Smooth muscle cell (in vitro differentiated cells): ENCODE results near the gene NXPE3. TPM values are rescaled to one million over a fixed set of nuclear protein-coding genes. Genes with fewer than 3 reads are reported as not detected.

Experiments used
- DNase-seq: peaks from one replicate; lab custom pipeline; 2025; ENCODE audit not compliant: unreplicated experiment; lab: John Stamatoyannopoulos, UW
- H2AFZ ChIP-seq: fragments of 200-600 bp; sonication (generic); 2 replicates; pipeline ENCODE4 v1.6.0; 2016; ENCODE audit warnings: antibody characterized with exemption, low read depth, mild to moderate bottlenecking
- H3F3A ChIP-seq: fragments of 200-600 bp; sonication (generic); 2 replicates; pipeline ENCODE4 v1.6.0; 2017; ENCODE audit warnings: antibody characterized with exemption, low read depth
- H3K27ac ChIP-seq: fragments of 200-600 bp; sonication (generic); 2 replicates; pipeline ENCODE4 v1.5.1; 2016; ENCODE audit warnings: low read depth, mild to moderate bottlenecking
- H3K27me3 ChIP-seq: fragments of 200-600 bp; sonication (generic); 2 replicates; pipeline ENCODE4 v1.6.1; 2016; ENCODE audit warnings: low read depth, mild to moderate bottlenecking
- H3K36me3 ChIP-seq: fragments of 200-600 bp; sonication (generic); 2 replicates; pipeline ENCODE4 v1.5.1; 2016; ENCODE audit warnings: low read depth
- H3K4me1 ChIP-seq: fragments of 200-600 bp; sonication (generic); 2 replicates; pipeline ENCODE4 v1.5.1; 2016; ENCODE audit warnings: low read depth
- H3K4me2 ChIP-seq: fragments of 200-600 bp; sonication (generic); 2 replicates; pipeline ENCODE4 v1.6.0; 2016; ENCODE audit warnings: mild to moderate bottlenecking
- H3K4me3 ChIP-seq: fragments of 200-600 bp; sonication (generic); 2 replicates; pipeline ENCODE4 v1.5.1; 2016; ENCODE audit warnings: mild to moderate bottlenecking
- H3K79me2 ChIP-seq: fragments of 200-600 bp; sonication (generic); 2 replicates; pipeline ENCODE4 v1.6.0; 2016; ENCODE audit warnings: low read depth, mild to moderate bottlenecking
- H3K9ac ChIP-seq: fragments of 200-600 bp; sonication (generic); 2 replicates; pipeline ENCODE4 v1.6.0; 2016; ENCODE audit warnings: low read depth
- H3K9me3 ChIP-seq: fragments of 200-600 bp; sonication (generic); replicated peaks from 2 replicates; pipeline ENCODE4 v1.5.1; 2016; ENCODE audit warnings: low read depth
- H4K20me1 ChIP-seq: fragments of 200-600 bp; sonication (generic); 2 replicates; pipeline ENCODE4 v1.6.0; 2016; ENCODE audit warnings: low read depth
- WGBS: methylation state at CpG from one replicate; pipeline ENCODE4 v1.1.7; 2016; ENCODE audit warnings: low lambda C conversion rate; 5-methylcytosine and 5-hydroxymethylcytosine counted together
- polyA plus RNA-seq: library from polyadenylated mRNA; unstranded; fragments of >200 nt; fragmentation: Nextera tagmentation; extraction: Ambion mirVana; gene quantifications from 2 replicates; pipeline ENCODE4 v1.2.1, GENCODE V29; 2016
- total RNA-seq: library from RNA; depleted of rRNA; stranded (reverse); fragments of >200 nt; gene quantifications from 2 replicates; pipeline ENCODE4 v1.2.3, GENCODE V29; 2014
- TF ChIP-seq, protein P1 (sequence below): fragments of 200-600 bp; sonication (generic); IDR thresholded peaks from 2 replicates; pipeline ENCODE4 v1.5.1; 2017; ENCODE audit warnings: borderline replicate concordance, mild to moderate bottlenecking, antibody characterized with exemption; ENCODE audit not compliant: insufficient read depth, poor library complexity, severe bottlenecking

Gene NXPE3
- total and polyA plus RNA-seq, 2 experiments from 2014 or later: 7.0 to 8.6 TPM

DNA sequence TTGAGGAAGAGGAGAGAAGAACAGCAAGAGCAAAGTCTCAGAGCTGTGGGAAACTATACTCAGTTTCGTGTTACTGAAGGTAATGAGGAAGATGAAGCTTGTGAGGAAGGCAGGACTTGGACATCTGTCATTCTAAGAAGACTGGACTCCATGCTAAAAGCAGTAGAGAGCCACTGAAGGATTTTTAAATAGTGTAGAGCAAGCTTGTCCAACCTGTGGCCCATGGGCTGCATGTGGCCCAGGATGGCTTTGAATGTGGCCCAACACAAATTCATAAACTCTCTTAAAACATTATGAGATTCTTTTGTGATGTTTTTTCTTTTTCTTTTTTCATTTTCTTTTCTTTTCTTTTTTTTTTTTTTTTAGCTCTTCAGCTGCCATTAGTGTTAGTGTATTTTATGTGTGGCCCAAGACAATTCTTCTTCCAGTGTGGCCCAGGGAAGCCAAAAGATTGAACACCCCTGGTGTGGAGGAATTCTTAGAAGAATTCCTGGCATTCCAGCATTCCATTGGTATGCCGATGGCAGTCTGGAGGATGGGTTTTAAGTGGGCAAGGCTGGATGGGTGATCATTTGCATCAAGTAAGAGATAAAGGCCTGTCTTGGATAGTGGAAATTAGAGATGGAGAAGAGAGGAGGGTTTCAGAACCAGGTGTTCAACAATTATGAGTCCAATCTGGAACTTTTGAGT is 63.4 kb downstream of the NXPE3 start:
- Histone ChIP-seq H3K27ac (no peak overlapping the region), H4K20me1 (no peaks in the 10 kb centered on the region), H3K36me3 (no peaks in the 10 kb centered on the region), H3K4me3 (no peak overlapping the region), H3F3A (peaks cover 2% of the 10 kb centered on the region), H3K79me2 (peaks cover 9% of the 10 kb centered on the region), H3K9ac (no peak overlapping the region), H2AFZ (no peak overlapping the region), H3K9me3 (no peaks in the 10 kb centered on the region), H3K4me2 (no peak overlapping the region), H3K4me1 (peaks cover 9% of the 10 kb centered on the region), H3K27me3 (no peaks in the 10 kb centered on the region)
- TF ChIP-seq, protein P1, sequence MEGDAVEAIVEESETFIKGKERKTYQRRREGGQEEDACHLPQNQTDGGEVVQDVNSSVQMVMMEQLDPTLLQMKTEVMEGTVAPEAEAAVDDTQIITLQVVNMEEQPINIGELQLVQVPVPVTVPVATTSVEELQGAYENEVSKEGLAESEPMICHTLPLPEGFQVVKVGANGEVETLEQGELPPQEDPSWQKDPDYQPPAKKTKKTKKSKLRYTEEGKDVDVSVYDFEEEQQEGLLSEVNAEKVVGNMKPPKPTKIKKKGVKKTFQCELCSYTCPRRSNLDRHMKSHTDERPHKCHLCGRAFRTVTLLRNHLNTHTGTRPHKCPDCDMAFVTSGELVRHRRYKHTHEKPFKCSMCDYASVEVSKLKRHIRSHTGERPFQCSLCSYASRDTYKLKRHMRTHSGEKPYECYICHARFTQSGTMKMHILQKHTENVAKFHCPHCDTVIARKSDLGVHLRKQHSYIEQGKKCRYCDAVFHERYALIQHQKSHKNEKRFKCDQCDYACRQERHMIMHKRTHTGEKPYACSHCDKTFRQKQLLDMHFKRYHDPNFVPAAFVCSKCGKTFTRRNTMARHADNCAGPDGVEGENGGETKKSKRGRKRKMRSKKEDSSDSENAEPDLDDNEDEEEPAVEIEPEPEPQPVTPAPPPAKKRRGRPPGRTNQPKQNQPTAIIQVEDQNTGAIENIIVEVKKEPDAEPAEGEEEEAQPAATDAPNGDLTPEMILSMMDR: no peak
- 52% methylated on average over 2 of the region's 2 CpGs for WGBS
- DNase-seq: no peak

DNA sequence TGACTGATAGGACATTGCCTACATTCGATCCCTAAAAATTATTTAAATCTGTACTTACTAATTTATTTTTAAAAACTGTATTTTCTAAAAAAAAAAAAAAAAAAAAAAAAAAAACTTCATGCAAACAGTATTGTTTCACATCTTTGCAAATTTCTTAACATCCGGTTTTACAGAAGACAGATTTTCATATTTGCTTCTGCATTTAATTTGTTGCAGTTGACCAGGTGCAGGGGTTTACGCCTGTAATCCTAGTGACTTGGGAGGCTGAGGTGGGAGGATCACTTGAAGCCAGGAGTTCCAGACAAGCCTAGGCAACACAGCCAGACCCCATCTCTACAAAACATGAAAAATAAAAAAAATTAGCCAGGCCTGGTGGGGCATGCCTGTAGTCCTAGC is 63.9 kb downstream of the NXPE3 start:
- Histone ChIP-seq H3K79me2 (peaks cover 9% of the 10 kb centered on the region), H4K20me1 (no peaks in the 10 kb centered on the region), H2AFZ (no peak overlapping the region), H3K36me3 (no peaks in the 10 kb centered on the region), H3K9me3 (no peaks in the 10 kb centered on the region), H3K9ac (no peak overlapping the region), H3F3A (peaks cover 2% of the 10 kb centered on the region), H3K4me3 (no peak overlapping the region), H3K4me2 (no peak overlapping the region), H3K27ac (no peak overlapping the region), H3K27me3 (no peaks in the 10 kb centered on the region), H3K4me1 (peaks cover 10% of the 10 kb centered on the region)
- 88% methylated on average over 3 of the region's 3 CpGs for WGBS
- no peak for DNase-seq
- TF ChIP-seq, protein P1: no peak

DNA sequence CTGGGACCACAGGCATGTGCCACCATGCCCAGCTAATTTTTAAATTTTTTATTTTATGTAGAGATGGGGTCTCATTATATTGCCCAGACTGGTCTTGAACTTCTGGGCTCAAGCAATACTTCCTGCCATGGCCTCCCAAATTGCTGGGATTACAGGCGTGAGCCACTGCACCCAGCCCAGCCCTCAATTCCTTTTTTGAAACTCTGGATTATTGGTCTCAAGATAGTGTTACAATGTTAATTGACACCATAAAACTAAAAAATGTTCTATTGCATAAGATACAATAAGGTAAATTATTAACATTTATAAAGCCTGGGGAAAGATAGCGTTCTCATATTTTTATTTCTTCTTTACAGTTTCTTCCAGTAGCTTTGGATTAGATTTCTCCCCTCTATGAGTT is 66.4 kb downstream of the NXPE3 start:
- Histone ChIP-seq H3K27ac (no peak overlapping the region), H3K9ac (no peak overlapping the region), H3K27me3 (no peaks in the 10 kb centered on the region), H3F3A (peaks cover 16% of the 10 kb centered on the region), H3K4me1 (peaks cover 19% of the 10 kb centered on the region), H4K20me1 (peaks cover 11% of the 10 kb centered on the region), H3K4me3 (no peak overlapping the region), H3K4me2 (no peak overlapping the region), H3K79me2 (peaks cover 19% of the 10 kb centered on the region), H3K36me3 (no peaks in the 10 kb centered on the region), H2AFZ (no peak overlapping the region), H3K9me3 (no peaks in the 10 kb centered on the region)
- WGBS: 95% methylated on average over 2 of the region's 2 CpGs
- TF ChIP-seq, protein P1: no peak
- no peak for DNase-seq

DNA sequence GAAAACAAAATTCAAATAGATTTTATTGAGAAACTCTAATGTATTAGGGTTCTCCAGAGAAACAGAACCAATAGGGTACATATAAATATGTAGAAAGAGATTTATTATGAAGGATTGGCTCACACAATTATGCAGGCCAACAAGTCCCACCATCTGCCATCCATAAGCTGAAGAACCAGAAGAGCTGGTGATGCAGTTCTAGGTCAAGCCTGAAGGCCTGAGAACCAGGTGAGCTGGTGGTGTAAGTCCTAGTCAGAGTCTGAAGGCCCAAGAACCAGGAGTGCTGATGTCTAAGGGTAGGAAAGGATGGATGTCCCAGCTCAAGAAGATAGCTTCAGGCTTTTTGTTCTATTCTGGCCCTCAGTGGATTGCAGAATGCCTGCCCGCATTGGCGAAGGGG is 67.7 kb downstream of the NXPE3 start:
- no peak overlapping the region for H2AFZ ChIP-seq
- no peak for DNase-seq
- WGBS: 94% methylated on average over 2 of the region's 2 CpGs

More for the DNA sequence above, 67.7 kb downstream of the NXPE3 start:
- TF ChIP-seq, protein P1: no peak
- Histone ChIP-seq H3F3A (peaks cover 27% of the 10 kb centered on the region), H3K27me3 (no peaks in the 10 kb centered on the region), H3K36me3 (no peaks in the 10 kb centered on the region), H3K27ac (peak overlapping the region; percentile 97), H4K20me1 (peaks cover 23% of the 10 kb centered on the region), H3K9me3 (no peaks in the 10 kb centered on the region), H3K4me3 (no peak overlapping the region), H3K4me2 (no peak overlapping the region), H3K9ac (no peak overlapping the region), H3K4me1 (peaks cover 19% of the 10 kb centered on the region), H3K79me2 (peaks cover 32% of the 10 kb centered on the region)
